Right ventricle myocardium inferior (tissue), 1 donor: ENCODE results near the gene GULP1. TPM values are rescaled to one million over a fixed set of nuclear protein-coding genes. Genes with fewer than 3 reads are reported as not detected.

Experiments
- ATAC-seq: fragments of 200-7000 bp; cut with Tn5 transposase; one replicate; pipeline ENCODE4 v1.9.1; 2020; ENCODE audit warnings: mild to moderate bottlenecking, moderate library complexity
- DNase-seq: peaks from one replicate; pipeline ENCODE4 v3.0.0; 2021; ENCODE audit errors: missing footprints
- intact Hi-C: fragments of 100-400 bp; cut with DNase I; formaldehyde crosslinking; loops from one replicate; pipeline ENCODE4 v1.11.0; 2022
- microRNA-seq: library from miRNA; unstranded; fragments of <30 nt; microRNA quantifications from one replicate; pipeline ENCODE4 v1.2.0, GENCODE V29; 2020
- total RNA-seq: library from RNA; stranded (reverse); fragmentation: NEBNext Ultra II Directional; extraction: Animal tissue kit (Norgen Biotek cat#: 25700); gene quantifications from one replicate; pipeline ENCODE4 v1.2.1, GENCODE V29; 2021
- donor health status: DM: no; HTN: yes; CAD: no; lungs with severe emphysema.

The GULP1 gene
- total RNA-seq, 1 donor from 2014 or later: 6.7 TPM

DNA sequence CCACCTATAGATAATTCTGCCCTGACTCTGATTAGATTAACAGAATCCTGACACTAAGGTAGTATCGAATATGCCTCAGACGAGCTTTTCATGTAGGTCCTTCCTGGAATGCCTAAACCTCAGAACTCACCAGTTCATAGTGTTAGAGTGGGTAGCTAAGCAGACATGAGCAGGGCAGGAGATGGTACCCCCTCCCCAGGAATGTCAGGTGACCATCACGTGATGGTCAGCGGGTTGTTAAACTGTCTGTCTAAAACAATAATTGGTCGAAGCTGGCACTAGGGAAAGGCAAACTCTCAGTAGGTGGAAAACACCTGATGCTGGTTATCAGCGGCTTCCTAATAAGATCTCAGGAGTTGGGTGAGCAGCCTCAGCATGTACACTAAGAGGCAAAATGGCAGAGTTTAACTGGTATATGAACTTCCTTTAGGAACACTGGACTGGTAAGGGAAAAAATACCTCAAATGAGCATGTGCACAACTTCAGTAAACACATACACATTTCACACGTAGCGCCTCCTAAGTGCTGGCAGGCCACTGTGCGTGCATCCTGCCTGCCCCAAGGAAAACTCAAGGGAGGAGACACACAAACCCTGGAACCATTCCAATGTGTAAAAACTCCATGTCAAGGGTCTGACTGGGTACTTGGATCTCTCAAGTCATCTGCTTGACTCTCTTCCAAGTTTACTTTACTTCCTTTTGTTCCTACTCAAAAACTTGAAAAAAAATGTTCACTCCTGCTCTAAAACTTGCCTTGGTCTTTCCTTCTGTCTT, 339.5 kb downstream of the GULP1 start:
- ATAC-seq (no peak), DNase-seq (no peak)
- intact Hi-C loops: no loop called here

DNA sequence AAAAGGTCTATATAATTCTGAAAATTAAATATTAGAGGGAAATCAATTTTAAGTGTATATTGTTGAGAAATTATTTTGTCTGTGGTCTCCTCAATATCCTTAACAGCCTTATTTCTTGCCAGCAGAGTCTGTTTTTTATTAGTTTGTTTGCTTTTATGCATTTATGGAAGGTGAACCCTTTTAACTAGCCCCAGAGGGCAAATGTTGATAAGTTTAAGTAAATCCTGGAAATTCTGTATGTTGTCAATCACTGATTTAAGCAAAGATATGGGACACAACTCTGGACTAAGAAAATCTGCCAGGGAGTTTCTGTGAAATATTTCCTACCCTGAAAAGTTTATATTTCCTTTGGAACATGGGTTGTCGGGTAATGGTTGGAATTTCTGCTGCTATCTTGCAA, 343.0 kb downstream of the GULP1 start:
- intact Hi-C loops: no loop called here
- DNase-seq (no peak), ATAC-seq (no peak)

Small RNA genes within 50 kb of the gene (microRNA-seq; reads per million reads assigned to microRNA genes)
- gene MIR561: not detected
